NCI-H1436 (cell line): ENCODE data around the gene TMEM208.

Source experiments
- DNase-seq: peaks from one replicate; lab custom pipeline; 2025; lab: John Stamatoyannopoulos, UW

TMEM208 gene

DNA sequence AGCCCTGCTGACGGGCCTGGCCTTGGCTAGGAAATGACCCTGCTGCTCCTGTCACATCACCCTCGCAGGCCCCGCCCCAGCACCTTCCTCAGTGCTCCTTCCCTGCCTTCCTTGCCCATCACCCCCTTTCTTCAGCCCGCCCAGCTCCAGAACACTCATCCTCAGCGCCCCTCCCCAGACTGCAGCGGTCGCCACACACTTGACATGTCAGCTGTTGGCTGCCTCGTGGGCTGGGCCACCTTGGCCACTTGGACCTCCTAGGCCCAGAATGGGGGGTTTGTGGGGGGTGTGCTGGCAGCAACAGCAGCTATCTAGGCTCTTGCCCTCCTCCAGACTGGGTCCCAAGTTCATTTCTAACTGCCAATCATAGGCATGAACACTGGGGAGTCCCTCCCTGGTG, 17.4 kb upstream of the TMEM208 start:
- DNase-seq, result no peak

- DNase-seq, result no peak
These were observed 16.6 kb upstream of the TMEM208 start for GRCh38 chr16:67210069-67210937.

DNA sequence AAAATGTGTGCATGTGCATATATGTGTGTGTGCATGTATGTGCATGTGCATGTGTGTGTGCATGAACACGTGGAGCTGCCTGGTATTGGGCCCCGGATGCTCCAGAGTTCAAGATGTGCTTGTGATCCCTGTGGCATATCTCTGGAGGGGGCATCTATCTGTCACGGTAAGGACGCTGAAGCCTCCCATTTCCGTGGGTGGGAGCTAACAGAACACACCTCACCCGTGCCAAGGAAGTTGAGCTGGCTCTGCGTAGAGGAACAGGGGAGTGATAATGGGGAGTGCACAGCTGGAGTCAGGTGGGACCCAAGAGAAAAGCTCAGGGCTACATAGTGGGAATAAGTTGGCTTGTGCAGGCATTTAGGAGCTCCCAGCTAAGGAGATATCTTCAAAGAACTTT, 15.3 kb upstream of the TMEM208 start:
- no peak for DNase-seq

DNA sequence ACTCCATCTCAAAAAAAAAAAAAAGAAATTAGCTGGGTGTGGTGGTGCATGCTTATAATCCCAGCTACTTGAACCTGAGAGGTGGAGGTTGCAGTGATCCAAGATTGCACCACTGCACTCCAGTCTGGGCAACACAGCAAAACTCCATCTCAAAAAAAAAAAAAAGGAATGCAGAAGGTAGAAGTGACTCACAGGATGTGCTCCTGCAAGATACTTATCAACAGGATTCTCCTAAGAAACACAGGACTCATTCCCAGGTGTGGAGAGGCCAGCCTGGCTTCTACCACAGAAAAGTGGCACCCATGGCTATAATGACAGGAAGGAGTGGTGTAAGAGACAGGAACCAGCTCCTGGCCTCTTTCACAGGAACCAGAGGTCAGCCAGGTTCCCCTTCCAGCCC, 14.2 kb upstream of the TMEM208 start:
- no peak for DNase-seq

- no peak for DNase-seq
These were observed 13.5 kb upstream of the TMEM208 start for GRCh38 chr16:67213197-67214019.

DNA sequence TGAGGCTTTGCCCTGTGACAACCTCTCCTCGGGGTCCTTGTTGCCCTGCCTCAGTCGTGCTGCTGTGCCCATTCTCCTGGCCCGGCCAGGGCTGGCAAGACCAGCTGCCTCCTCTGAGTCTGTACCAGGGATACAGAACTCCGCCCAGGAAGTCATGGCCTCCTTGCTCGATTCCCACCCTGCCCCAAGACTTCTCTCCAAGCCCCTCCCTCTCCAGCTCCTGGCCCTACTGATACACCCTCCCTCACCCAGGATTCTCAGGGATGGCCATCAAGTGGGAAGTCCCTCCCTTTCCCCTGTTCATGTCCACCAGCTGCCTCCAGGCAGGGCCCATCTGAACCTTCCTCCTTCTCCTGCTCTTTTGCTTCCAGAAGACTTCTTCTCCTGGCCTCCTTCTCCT, 11.2 kb upstream of the TMEM208 start:
- no peak for DNase-seq

GRCh38 chr16:67216612-67217490, 10.1 kb upstream of the TMEM208 start:
- DNase-seq, result no peak

- DNase-seq, result no peak
These were observed 2.9 kb upstream of the TMEM208 start for GRCh38 chr16:67223992-67224391.

GRCh38 chr16:67226295-67226803, 581 bp upstream of the TMEM208 start:
- DNase-seq, result no peak

DNA sequence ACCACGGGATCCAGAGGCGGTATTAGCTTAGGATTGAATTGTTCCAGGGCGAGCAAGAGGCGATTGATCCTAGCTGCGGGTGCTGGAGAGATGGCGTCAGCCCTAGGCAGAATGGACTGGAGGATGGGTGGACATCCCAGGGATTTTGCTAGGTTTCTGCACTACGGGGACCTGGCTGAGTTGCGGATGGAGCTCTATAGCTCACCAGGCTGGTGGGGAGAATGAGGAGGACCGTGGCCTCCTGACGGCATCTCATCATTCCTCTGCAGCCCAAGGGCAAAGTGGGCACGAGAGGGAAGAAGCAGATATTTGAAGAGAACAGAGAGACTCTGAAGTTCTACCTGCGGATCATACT, 614 bp downstream of the TMEM208 start:
- no peak for DNase-seq

DNA sequence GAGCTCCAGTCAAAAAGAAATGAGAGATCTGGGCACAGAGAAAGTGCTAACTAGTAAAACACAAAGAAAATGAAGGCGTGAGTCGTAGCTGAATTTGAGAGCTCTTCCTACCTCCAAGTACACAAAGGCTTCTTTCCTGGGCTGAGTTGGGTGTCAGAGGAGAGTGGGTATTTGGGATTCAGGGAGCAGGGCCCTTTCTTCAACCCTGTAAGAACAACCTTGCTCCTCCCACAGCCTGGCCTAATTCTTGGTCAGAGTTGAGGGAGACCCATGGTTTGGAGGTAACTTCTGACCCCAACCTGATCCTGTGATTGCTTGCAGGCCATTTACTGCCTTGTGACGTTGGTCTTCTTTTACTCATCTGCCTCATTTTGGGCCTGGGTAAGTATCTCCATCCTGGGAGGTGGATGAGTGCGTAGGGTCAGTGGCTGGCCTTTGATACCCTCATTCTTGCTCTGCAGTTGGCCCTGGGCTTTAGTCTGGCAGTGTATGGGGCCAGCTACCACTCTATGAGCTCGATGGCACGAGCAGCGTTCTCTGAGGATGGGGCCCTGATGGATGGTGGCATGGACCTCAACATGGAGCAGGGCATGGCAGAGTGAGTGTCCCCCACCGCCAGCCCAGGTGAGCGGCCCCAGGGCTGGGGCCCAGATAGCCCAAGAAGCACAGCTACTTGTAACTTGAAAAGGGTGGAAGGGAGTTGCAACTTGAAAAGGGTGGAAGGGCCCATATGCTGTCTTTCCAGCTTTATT, 1.3 kb downstream of the TMEM208 start:
- DNase-seq, result no peak

DNA sequence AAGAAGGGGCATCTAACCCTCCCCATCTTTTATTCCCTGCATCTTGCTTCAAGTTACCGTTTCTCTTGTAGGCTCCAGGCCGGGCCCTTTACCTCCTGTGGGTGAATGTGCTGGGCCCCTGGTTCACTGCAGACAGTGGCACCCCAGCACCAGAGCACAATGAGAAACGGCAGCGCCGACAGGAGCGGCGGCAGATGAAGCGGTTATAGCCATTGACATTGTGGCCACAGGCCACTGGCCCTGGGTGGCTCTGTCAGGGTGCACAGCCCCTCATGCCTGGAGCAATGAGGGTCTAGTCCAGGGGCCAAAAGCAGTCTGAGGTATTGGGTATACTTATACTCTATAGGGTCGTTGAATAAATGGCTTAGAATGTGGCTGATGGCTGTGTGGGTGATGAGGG, 2.0 kb downstream of the TMEM208 start:
- DNase-seq, result no peak

- DNase-seq, result no peak
These were observed 3.2 kb downstream of the TMEM208 start for GRCh38 chr16:67229906-67230808.

- no peak for DNase-seq
These were observed 4.1 kb downstream of the TMEM208 start for GRCh38 chr16:67230809-67231660.

DNA sequence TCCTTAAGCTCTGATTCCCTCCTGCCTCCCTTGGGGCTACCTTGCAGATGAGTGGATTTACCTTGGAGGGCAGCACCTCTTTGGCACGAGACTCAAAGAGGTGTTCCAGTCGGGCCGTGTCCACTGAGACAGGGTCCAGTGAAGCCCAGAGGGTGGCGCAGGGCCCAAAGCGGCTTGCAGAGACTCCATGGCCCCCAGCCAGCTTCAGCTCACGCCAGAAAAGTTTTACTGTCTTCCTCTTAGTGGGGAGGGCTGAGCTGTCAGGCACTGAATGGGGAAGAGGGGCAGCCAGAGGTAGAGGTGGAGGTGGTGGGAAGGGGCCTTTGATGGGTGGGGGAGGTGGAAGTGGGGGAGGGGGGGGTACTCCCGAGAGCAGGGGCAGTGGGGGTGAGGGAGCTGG, 6.7 kb downstream of the TMEM208 start:
- no peak for DNase-seq

DNA sequence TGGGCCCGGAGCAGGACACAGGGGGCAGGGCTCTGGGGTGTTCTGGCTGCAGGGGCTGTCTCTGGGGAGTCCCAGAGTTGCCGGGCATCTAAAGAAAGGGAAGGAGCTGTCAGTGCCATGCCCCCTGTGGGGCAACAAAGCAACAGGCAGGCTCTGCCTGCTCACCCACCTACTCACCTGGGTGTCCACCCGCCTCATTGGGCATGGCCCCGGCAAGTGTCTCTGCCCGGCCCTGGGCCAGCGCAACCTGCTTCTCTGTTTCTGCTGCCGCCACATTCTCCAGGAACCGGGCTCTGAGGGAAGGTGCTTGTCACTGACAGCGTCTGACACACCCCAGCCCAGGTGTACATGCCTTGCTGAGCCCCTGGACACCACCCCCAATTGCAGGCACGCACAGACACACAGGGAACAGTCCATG, 7.3 kb downstream of the TMEM208 start:
- DNase-seq, result no peak

DNA sequence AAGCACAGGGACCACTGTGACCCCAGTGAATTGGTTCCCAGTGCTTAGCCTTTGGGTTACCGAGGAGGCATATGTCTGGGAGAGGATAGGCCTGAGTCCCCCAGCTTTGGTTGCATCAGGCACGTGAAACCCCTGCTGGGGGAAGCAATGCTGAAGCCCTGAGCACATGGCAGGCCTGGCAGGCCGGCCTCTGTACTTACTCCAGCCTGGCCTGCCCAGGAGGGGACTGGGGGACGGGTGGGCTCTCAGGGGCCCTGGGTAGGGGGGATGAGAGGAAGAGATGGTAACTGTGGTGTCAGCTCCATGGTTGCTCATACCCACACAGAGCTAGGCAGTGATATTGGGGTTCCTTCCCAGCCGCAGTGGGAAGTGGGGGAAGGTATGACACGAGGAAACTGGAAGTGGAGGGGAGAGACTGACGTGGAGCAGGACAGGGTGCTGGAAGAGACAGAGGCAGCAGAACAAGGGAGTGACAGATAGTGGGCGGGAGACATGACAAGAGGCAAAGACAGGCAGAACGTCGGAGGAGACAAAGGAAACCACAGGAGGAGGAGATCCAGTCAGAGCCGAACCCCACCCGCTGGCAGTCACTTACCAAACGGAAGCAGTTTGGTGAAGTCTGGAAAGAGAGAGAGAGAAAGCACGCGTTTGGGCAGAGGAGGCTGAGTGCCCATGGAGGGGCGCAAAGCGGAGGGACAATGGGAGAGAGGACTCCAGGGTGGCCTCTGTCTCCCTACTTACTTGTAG, 9.1 kb downstream of the TMEM208 start:
- no peak for DNase-seq

DNA sequence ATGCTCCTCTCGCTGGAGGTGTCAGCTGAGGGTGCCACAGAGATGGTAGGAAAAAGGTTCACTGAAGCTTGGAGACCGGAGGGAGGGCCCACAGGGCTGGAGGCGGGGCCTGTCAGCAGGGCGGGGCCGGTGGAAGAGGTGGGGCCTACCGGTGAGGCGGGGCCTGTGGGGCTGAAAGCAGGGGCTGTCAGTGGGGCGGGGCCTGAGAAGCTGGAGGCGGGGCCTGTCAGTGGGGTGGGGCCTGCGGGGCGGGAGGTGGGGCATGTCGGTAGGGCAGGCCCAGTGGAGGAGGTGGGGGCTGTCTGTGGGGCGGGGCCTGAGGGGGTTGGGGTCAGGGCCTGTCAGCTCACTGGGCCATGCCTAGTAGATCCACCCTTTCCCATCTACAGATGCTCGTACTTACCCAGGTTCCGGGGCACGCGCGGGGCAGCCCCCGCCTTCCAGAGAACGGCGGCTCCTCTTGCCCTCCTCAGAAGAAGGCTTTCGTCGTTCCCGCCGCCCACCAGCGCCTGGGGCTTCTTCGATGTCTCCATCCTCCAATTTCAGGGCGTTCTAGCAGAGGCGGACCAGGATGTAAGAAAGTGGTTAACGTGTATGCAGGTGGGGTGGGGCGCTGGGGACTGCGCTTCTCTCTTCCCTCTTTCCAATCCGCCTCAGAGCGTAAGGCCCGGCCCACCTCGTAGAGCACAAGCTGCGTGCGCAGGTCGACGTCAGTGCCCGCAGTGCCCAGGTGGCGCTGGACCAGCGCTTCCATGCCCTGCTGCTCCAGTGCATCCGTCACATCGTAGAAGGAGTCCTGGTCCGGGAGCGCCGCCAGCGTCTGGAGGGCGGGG, 9.8 kb downstream of the TMEM208 start:
- no peak for DNase-seq
